Duodenal mucosa (tissue), 2 donors: Measurements from ENCODE around the gene MED27.

Source experiments
- H3K27ac ChIP-seq: one replicate; pipeline ENCODE4 v1.7.0; 2013; ENCODE audit warnings: low read depth, low read length
- H3K27me3 ChIP-seq, 2 donors: one replicate each; pipeline ENCODE4 v1.7.0; 2013; ENCODE audit warnings: low read length in 2 of 2, control low read depth in 1 of 2; ENCODE audit not compliant: insufficient read depth in 2 of 2, control insufficient read depth in 1 of 2
- H3K36me3 ChIP-seq, 2 donors: one replicate each; pipeline ENCODE4 v1.7.0; 2013; ENCODE audit warnings: low read length in 2 of 2, control low read depth in 1 of 2; ENCODE audit not compliant: insufficient read depth in 2 of 2, control insufficient read depth in 1 of 2
- H3K4me1 ChIP-seq, 2 donors: one replicate each; pipeline ENCODE4 v1.7.0; 2013; ENCODE audit warnings: low read length in 2 of 2, control low read depth in 1 of 2; ENCODE audit not compliant: insufficient read depth in 2 of 2, control insufficient read depth in 1 of 2
- H3K4me3 ChIP-seq, 2 donors: one replicate each; pipeline ENCODE4 v1.7.0; 2013; ENCODE audit warnings: low read length in 2 of 2, low read depth in 1 of 2
- H3K9ac ChIP-seq, 2 donors: one replicate each; pipeline ENCODE4 v1.7.0; 2013; ENCODE audit warnings: low read length in 2 of 2, low read depth in 1 of 2
- H3K9me3 ChIP-seq, 2 donors: one replicate each; pipeline ENCODE4 v1.7.0; 2013; ENCODE audit warnings: low read length in 2 of 2, control low read depth in 1 of 2; ENCODE audit not compliant: control insufficient read depth in 1 of 2

MED27 gene

GRCh38 chr9:131879181-131879910 is 200.3 kb downstream of the MED27 start:
- no peak overlapping the region for H3K4me3 ChIP-seq
- no peaks in the 10 kb centered on the region for H3K4me1 ChIP-seq
- H3K9ac ChIP-seq, result no peak overlapping the region
- no peaks in the 10 kb centered on the region for H3K9me3 ChIP-seq
- H3K27ac ChIP-seq, result no peak overlapping the region
- no peaks in the 10 kb centered on the region for H3K27me3 ChIP-seq
- H3K36me3 ChIP-seq, result peaks cover 0 to 14% of the 10 kb centered on the region in 2 donors

GRCh38 chr9:131876486-131876885 is 203.2 kb downstream of the MED27 start:
- H3K4me1 ChIP-seq, result no peaks in the 10 kb centered on the region
- no peaks in the 10 kb centered on the region for H3K9me3 ChIP-seq
- no peaks in the 10 kb centered on the region for H3K27me3 ChIP-seq
- H3K4me3 ChIP-seq, result no peak overlapping the region
- H3K27ac ChIP-seq, result no peak overlapping the region
- H3K36me3 ChIP-seq, result peaks cover 0 to 8% of the 10 kb centered on the region in 2 donors
- H3K9ac ChIP-seq, result no peak overlapping the region

- no peaks in the 10 kb centered on the region for H3K4me1 ChIP-seq
- no peaks in the 10 kb centered on the region for H3K27me3 ChIP-seq
- H3K4me3 ChIP-seq, result no peak overlapping the region
- H3K9ac ChIP-seq, result no peak overlapping the region
- no peak overlapping the region for H3K27ac ChIP-seq
- no peaks in the 10 kb centered on the region for H3K9me3 ChIP-seq
- peaks cover 0 to 8% of the 10 kb centered on the region in 2 donors for H3K36me3 ChIP-seq
Observed at GRCh38 chr9:131875828-131876485, 203.7 kb downstream of the MED27 start.

DNA sequence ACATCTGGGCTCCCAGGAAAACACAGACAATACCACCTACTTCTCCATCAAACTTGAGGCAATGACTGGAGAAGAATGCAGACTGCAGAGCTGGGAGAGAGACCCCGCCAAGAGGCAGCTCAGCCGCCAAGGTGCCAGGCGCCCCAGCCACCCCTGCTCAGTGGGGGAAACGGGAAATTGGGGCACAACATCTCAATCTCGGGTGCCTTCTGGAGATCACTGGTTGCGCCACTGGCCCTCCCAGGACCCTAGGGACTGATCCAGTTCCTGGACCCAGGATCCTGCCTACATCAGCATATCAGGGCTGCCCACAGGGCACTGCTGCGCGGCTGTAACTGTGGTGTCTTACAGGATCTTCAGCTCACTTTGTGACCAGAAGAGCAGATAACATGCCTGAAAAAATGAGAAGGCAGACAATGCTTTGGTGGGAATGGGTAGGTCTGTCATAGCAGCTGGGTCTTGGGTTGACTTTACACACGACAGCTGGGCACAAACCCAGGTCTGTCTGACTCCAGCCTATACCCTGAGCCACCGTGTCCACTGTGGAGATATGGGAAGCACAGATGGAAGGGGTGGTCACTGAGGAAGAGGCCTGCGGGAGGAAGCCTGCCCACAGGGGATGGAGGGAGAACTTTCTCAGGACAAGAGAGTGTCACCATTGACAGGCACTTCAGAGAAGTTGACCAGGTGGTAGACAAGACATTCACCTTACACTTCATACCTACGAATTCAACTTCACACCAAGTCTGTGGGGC is 204.6 kb downstream of the MED27 start:
- peaks cover 0 to 8% of the 10 kb centered on the region in 2 donors for H3K36me3 ChIP-seq
- H3K4me3 ChIP-seq, result no peak overlapping the region
- no peaks in the 10 kb centered on the region for H3K4me1 ChIP-seq
- H3K9ac ChIP-seq, result no peak overlapping the region
- H3K27ac ChIP-seq, result no peak overlapping the region
- H3K9me3 ChIP-seq, result no peaks in the 10 kb centered on the region
- H3K27me3 ChIP-seq, result no peaks in the 10 kb centered on the region

- H3K9ac ChIP-seq, result no peak overlapping the region
- no peak overlapping the region for H3K4me3 ChIP-seq
- H3K27me3 ChIP-seq, result no peaks in the 10 kb centered on the region
- no peaks in the 10 kb centered on the region for H3K4me1 ChIP-seq
- peaks cover 0 to 7% of the 10 kb centered on the region in 2 donors for H3K36me3 ChIP-seq
- no peaks in the 10 kb centered on the region for H3K9me3 ChIP-seq
- H3K27ac ChIP-seq, result no peak overlapping the region
Observed at GRCh38 chr9:131874447-131874846, 205.2 kb downstream of the MED27 start.

- Histone ChIP-seq H3K9ac (no peak overlapping the region), H3K4me3 (no peak overlapping the region), H3K27me3 (no peaks in the 10 kb centered on the region), H3K4me1 (no peaks in the 10 kb centered on the region), H3K9me3 (no peaks in the 10 kb centered on the region), H3K36me3 (peaks cover 0 to 3% of the 10 kb centered on the region in 2 donors), H3K27ac (no peak overlapping the region)
Observed at GRCh38 chr9:131873891-131874440, 205.7 kb downstream of the MED27 start.

- no peaks in the 10 kb centered on the region for H3K27me3 ChIP-seq
- H3K4me3 ChIP-seq, result no peak overlapping the region
- no peaks in the 10 kb centered on the region for H3K4me1 ChIP-seq
- H3K27ac ChIP-seq, result no peak overlapping the region
- H3K36me3 ChIP-seq, result peaks cover 0 to 3% of the 10 kb centered on the region in 2 donors
- no peak overlapping the region for H3K9ac ChIP-seq
- H3K9me3 ChIP-seq, result no peaks in the 10 kb centered on the region
Observed at GRCh38 chr9:131873335-131873734, 206.3 kb downstream of the MED27 start.

DNA sequence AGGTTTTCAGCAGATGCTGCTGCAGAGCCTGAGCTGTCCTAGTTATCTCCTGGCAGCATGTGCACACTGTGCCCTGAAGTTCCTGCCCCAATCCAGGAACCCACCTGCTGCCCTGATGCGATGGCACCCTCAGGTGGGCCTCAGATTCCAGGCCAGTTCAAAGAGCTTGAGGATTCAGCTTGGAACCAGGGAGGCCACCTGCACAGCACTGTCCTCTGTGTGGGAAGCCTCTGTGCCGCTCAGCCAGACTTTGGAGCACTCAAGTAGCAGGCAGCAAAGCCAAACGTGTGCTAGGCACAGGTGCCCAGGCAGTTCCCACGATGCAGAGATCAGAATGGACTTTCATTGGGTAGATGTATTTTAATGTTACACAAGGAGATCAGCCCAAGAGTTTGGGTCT is 207.0 kb downstream of the MED27 start:
- no peak overlapping the region for H3K4me3 ChIP-seq
- H3K4me1 ChIP-seq, result no peaks in the 10 kb centered on the region
- no peak overlapping the region for H3K9ac ChIP-seq
- H3K9me3 ChIP-seq, result no peaks in the 10 kb centered on the region
- no peaks in the 10 kb centered on the region for H3K27me3 ChIP-seq
- no peak overlapping the region for H3K27ac ChIP-seq
- H3K36me3 ChIP-seq, result peaks cover 0 to 3% of the 10 kb centered on the region in 2 donors

- Histone ChIP-seq H3K36me3 (peaks cover 0 to 3% of the 10 kb centered on the region in 2 donors), H3K4me3 (no peak overlapping the region), H3K9me3 (no peaks in the 10 kb centered on the region), H3K9ac (no peak overlapping the region), H3K27ac (no peak overlapping the region), H3K4me1 (no peaks in the 10 kb centered on the region), H3K27me3 (no peaks in the 10 kb centered on the region)
Observed at GRCh38 chr9:131872006-131872405, 207.7 kb downstream of the MED27 start.

- Histone ChIP-seq H3K4me1 (no peaks in the 10 kb centered on the region), H3K36me3 (no peaks in the 10 kb centered on the region), H3K27ac (no peak overlapping the region), H3K9ac (no peak overlapping the region), H3K9me3 (no peaks in the 10 kb centered on the region), H3K4me3 (no peak overlapping the region), H3K27me3 (no peaks in the 10 kb centered on the region)
Observed at GRCh38 chr9:131870156-131870555, 209.5 kb downstream of the MED27 start.
